Transverse colon (tissue), 4 donors: Measurements from ENCODE around the gene CFAP58. TPM values are rescaled to one million over a fixed set of nuclear protein-coding genes. Genes with fewer than 3 reads are reported as not detected.

Experiments
- DNase-seq: peaks from one replicate; pipeline ENCODE4 v3.0.0-alpha.2; 2019
- H3K27ac ChIP-seq, 4 donors: fragments of 200-600 bp; sonication (generic); 2 replicates each; pipeline ENCODE4 v1.5.1; 2016 to 2018; ENCODE audit warnings: inconsistent platforms in 4 of 4
- H3K27me3 ChIP-seq: fragments of 200-600 bp; sonication (generic); 2 replicates; pipeline ENCODE4 v1.5.1; 2017; ENCODE audit warnings: inconsistent platforms
- H3K36me3 ChIP-seq, 4 donors: fragments of 200-600 bp; sonication (generic); 2 replicates each; pipeline ENCODE4 v1.5.1; 2017 to 2019; ENCODE audit warnings: inconsistent platforms in 4 of 4
- H3K4me1 ChIP-seq, 4 donors: fragments of 200-600 bp; sonication (generic); 2 replicates each; pipeline ENCODE4 v1.5.1; 2017 to 2020; ENCODE audit warnings: inconsistent platforms in 4 of 4
- H3K4me3 ChIP-seq, 4 donors: fragments of 200-600 bp; sonication (generic); 1 replicate in 1 of 4; 2 replicates in 3 of 4; pipeline versions ENCODE4 v1.5.1 to v1.6.1; 2017 to 2019; ENCODE audit warnings: inconsistent platforms in 4 of 4
- H3K9me3 ChIP-seq, 2 donors: fragments of 200-600 bp; sonication (generic); 2 replicates each; pipeline ENCODE4 v1.5.1; 2017 to 2019; ENCODE audit warnings: inconsistent platforms in 2 of 2
- EP300 ChIP-seq: sonication (generic); formaldehyde crosslinking; IDR thresholded peaks from one replicate; pipeline ENCODE4 v1.6.1; 2017; ENCODE audit warnings: antibody characterized with exemption, low read depth
- POLR2A ChIP-seq: fragments of 450-650 bp; IDR thresholded peaks from one replicate; pipeline ENCODE4 v1.6.1; 2016; ENCODE audit warnings: antibody characterized with exemption, mild to moderate bottlenecking, moderate library complexity
- POLR2AphosphoS5 ChIP-seq, 3 donors: sonication (generic); formaldehyde crosslinking; IDR thresholded peaks; one replicate each; pipeline ENCODE4 v1.6.1; 2016; ENCODE audit warnings: antibody characterized with exemption in 3 of 3
- WGBS, 2 donors: methylation state at CpG; one replicate each; pipeline ENCODE4 v1.1.5; 2018; ENCODE audit warnings: low coverage in 1 of 2; 5-methylcytosine and 5-hydroxymethylcytosine counted together
- in situ Hi-C, 4 donors: fragments of 200-750 bp; cut with MboI; loops; one replicate each; pipeline versions ENCODE4 v1.15.0 to v1.15.1; 2017; ENCODE audit warnings: low sequenced_read_pairs in 3 of 4, low pct_ligation_motif_present in 1 of 4, low pct_unique_long_range_greater_than_20kb in 1 of 4
- intact Hi-C: fragments of 100-400 bp; cut with DNase I; formaldehyde crosslinking; loops from one replicate; pipeline ENCODE4 v1.15.1; 2023; ENCODE audit warnings: low total_unique reads
- total RNA-seq, 4 donors: library from RNA; depleted of rRNA; stranded (reverse); fragments of >200 nt; gene quantifications; one replicate each; pipeline ENCODE4 v1.1.0, GENCODE V29; 2016
- TF ChIP-seq, protein P1 (sequence below), 5 experiments: fragments of 200-600 bp in 3 of 5; fragments of 450-650 bp in 2 of 5; sonication (generic) in 3 of 5; IDR thresholded peaks; 1 replicate in 2 of 5; 2 replicates in 3 of 5; pipeline ENCODE4 v1.5.1; 2016 to 2017; ENCODE audit warnings: antibody characterized with exemption in 5 of 5, inconsistent platforms in 3 of 5, mild to moderate bottlenecking in 2 of 5, moderate library complexity in 1 of 5

Gene CFAP58
- total RNA-seq, 4 donors from 2014 or later, result 0.16 to 0.27 TPM; not detected in 2

DNA sequence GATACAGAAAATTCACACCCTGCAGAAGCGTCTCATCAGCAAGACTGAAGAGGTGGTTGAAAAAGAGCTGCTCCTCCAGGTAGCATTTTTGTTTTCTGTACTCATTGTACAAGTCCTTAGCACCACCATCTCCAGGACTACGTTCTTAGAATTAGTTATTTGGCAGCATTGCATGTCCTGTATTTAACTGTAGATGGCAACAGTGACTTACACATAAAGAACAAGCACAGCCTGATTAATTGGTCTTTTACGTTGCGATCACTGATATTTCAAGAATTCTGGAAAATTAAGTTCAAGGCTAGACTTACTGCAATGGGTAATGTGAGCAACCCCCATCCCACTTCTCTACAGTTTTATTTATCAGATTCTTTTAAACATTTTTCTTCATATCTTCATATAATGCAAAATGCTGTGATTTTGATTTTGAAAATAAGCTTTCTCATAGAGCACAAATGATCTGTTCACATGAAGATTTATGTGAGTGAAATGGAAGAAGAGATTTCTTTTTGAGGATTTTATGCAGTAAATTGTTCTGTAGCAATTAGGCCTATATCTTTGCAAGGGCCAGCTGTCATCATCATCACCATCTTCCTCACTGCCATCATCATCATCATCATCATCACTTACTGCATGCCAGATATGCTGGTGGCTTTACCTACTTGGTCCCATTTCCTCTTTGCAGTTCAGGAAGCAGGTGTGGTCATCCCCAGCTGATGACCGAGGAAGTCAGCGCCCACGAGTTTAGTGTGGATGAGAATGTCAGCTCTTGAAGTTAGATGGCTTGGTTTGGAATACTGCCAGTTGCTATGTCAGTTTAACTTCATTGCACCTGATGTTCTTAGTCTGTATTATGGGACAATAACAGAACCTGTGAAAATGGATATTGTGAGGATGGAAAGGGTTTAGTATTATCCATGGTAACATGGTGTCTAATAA lies 53.4 kb downstream of the CFAP58 start:
- Histone ChIP-seq H3K27me3 (no peaks in the 10 kb centered on the region), H3K9me3 (no peaks in the 10 kb centered on the region), H3K27ac (no peak overlapping the region), H3K36me3 (no peaks in the 10 kb centered on the region), H3K4me3 (no peak overlapping the region), H3K4me1 (no peaks in the 10 kb centered on the region)
- in situ Hi-C loops, result no loop called here
- intact Hi-C loops, result no loop called here
- TF ChIP-seq, protein P1, sequence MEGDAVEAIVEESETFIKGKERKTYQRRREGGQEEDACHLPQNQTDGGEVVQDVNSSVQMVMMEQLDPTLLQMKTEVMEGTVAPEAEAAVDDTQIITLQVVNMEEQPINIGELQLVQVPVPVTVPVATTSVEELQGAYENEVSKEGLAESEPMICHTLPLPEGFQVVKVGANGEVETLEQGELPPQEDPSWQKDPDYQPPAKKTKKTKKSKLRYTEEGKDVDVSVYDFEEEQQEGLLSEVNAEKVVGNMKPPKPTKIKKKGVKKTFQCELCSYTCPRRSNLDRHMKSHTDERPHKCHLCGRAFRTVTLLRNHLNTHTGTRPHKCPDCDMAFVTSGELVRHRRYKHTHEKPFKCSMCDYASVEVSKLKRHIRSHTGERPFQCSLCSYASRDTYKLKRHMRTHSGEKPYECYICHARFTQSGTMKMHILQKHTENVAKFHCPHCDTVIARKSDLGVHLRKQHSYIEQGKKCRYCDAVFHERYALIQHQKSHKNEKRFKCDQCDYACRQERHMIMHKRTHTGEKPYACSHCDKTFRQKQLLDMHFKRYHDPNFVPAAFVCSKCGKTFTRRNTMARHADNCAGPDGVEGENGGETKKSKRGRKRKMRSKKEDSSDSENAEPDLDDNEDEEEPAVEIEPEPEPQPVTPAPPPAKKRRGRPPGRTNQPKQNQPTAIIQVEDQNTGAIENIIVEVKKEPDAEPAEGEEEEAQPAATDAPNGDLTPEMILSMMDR (IDR thresholded peaks at IDR 0.05), result peak in 1 of 5 experiments; percentile 14
- no peak for TF ChIP-seq EP300
- TF ChIP-seq POLR2A, result no peak
- DNase-seq, result no peak
- WGBS, 2 donors, result 44 to 68% methylated on average over 3 to 7 of the region's 7 CpGs

DNA sequence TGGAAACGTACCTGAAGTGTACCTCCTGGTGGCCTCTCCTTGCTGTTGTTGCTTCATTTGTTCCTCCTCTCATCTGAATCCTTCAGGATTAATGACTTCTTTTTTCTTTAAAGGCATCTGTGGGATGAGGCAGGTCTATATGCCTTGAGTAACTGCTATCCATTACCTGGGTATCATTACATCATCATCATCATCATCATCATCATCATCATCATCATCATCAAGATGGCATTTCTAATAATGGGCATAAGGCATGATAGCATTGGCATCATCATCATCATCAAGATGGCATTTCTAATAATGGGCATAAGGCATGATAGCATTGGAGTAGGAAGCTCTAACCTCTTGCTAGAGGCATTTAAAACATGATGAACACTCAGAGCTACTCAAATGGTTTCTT lies 59.9 kb downstream of the CFAP58 start:
- intact Hi-C loops, result no loop called here

DNA sequence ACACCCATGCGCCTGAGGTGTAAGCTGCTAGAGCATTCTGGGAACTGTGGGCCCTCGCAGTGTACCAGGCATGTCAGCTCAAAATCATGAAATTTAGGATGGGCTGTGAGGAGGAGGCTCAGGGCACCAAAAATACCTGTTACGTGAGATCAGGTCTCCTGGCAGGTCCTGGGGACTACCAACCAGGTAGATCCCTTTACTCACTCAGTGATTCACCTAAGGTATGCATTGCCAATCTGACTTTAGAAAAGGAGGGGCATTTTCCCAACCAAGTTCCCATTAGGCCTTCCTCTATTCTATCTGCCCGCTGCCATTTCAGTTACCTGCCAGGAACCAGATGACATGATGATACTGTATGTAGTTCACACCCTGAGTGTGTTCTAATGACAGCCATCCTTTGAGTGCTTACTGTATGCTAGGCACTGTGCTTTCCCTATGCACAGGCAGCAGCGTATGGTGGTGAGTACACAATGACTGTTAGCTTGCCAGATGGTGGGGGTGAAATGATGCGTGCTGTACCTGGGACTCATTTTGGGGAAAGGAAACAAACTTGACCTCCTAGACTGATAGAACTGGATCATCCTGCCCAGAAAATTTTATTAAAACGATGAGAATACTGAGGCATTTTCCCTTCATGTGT lies 62.0 kb downstream of the CFAP58 start:
- in situ Hi-C loops (no loop called here), intact Hi-C loops (no loop called here)
- no peaks in the 10 kb centered on the region for H3K9me3 ChIP-seq
- no peaks in the 10 kb centered on the region for H3K4me1 ChIP-seq
- H3K4me3 ChIP-seq, result no peak overlapping the region
- no peak overlapping the region for H3K27ac ChIP-seq
- no peak for DNase-seq
- 74 to 97% methylated on average over 3 to 7 of the region's 7 CpGs for WGBS, 2 donors
- TF ChIP-seq POLR2A, result no peak
- no peak for TF ChIP-seq EP300
- TF ChIP-seq, protein P1 (IDR thresholded peaks at IDR 0.05), result no peak
- TF ChIP-seq POLR2AphosphoS5 (IDR thresholded peaks at IDR 0.05), result no peak
- no peaks in the 10 kb centered on the region for H3K36me3 ChIP-seq
- H3K27me3 ChIP-seq, result peaks cover 4% of the 10 kb centered on the region

More for the DNA sequence above, 59.9 kb downstream of the CFAP58 start:
- Histone ChIP-seq H3K27ac (no peak overlapping the region), H3K4me1 (no peaks in the 10 kb centered on the region), H3K4me3 (no peak overlapping the region), H3K9me3 (no peaks in the 10 kb centered on the region), H3K27me3 (peaks cover 4% of the 10 kb centered on the region), H3K36me3 (no peaks in the 10 kb centered on the region)
- in situ Hi-C loops, result no loop called here
- no peak for DNase-seq
- 52 to 80% methylated on average over 1 of the region's 1 CpG for WGBS, 2 donors
- TF ChIP-seq POLR2AphosphoS5 (IDR thresholded peaks at IDR 0.05), result no peak
- TF ChIP-seq, protein P1 (IDR thresholded peaks at IDR 0.05), result no peak

DNA sequence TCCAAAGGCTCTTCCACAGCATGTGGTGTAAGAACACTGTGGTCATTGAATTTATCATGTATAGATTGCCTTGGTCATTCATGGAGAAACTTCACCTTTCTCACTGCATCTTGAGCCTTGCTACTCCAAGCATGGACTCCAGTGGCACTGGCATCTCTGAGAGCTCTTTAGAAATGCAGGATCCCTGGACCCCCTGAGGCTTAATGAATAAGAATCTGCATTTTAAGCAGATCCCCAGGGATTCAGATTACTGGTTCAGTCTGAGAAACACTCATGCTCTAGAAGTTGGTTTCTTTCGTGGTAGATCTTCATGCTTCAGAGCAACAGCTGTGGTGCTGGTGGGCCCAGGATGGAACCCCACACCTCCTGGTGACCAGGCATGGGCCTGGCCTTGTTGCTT lies 63.2 kb downstream of the CFAP58 start:
- no peak for DNase-seq
- Histone ChIP-seq H3K4me1 (no peaks in the 10 kb centered on the region), H3K27ac (no peak overlapping the region), H3K27me3 (peaks cover 4% of the 10 kb centered on the region), H3K4me3 (no peak overlapping the region), H3K9me3 (no peaks in the 10 kb centered on the region), H3K36me3 (no peaks in the 10 kb centered on the region)
- in situ Hi-C loops (no loop called here), intact Hi-C loops (no loop called here)
- TF ChIP-seq, protein P1 (IDR thresholded peaks at IDR 0.05), result no peak
- TF ChIP-seq POLR2AphosphoS5 (IDR thresholded peaks at IDR 0.05), result no peak
- TF ChIP-seq POLR2A, result no peak
- TF ChIP-seq EP300, result no peak
- 85% methylated on average over 1 of the region's 1 CpG; no CpG with 5 or more reads in 1 of the 2 donors for WGBS, 2 donors
